Activated CD8-positive, alpha-beta memory T cell treated with anti-CD3 and anti-CD28 coated beads, Interleukin-2, amount 50 U/mL, for 1 hour (primary cell): ENCODE data around the gene MCEE.
A peak's percentile ranks its signal among the peaks of the same experiment; 100 is the strongest.
"Not testable (repeated sequence)": the region's sequence is repeated elsewhere in the genome, so short reads cannot be mapped to it uniquely, and the experiment has no call there.

Experiments
- DNase-seq: peaks from one replicate; pipeline ENCODE4 v3.0.0-alpha.2; 2020; ENCODE audit errors: extremely low read depth

Gene MCEE

DNA sequence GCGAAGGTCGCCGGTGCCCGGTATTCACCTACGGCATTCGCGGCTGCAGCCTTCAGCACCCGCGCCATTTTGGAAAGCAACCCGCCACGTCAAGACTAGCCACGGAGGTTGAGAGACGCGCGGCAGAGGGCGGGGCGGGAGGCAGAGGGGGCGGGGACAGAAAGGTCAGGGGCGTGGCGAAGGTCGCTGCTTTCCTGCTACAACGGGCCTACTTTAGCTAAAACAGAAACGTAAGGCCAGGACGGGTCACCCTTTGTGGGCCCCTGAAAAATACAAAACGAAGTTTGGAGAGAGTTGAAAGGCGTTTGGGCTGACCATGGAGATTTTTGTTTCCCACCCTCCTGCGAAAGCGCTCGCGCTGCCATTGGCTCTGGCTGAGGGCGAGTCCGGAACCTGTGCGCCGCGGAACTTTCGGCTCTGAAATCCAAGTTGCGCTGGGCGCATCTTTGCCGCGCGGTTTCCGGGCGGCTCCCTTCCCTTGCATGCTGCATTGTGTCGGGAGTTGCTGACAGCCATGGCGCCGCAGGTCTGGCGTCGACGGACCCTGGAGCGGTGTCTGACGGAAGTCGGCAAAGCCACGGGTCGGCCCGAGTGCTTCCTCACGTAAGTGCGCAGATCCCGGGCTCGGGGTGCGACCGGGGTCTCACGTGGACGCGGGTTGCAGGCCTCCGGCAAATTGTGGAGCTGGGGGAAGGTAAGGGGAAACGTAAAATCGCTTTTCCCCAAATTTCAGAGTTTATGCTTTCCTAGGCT lies at the start of gene MCEE, which contains the start of gene MPHOSPH10:
Gene MCEE (minus strand): TSS at position 78 of the 753 bp plus-strand sequence. CDS start 10 bp downstream, at position 68.
Gene MPHOSPH10 (plus strand): TSS at position 483 of the 753 bp plus-strand sequence. CDS start 32 bp downstream, at position 515.
- DNase-seq, result peak; percentile 68

DNA sequence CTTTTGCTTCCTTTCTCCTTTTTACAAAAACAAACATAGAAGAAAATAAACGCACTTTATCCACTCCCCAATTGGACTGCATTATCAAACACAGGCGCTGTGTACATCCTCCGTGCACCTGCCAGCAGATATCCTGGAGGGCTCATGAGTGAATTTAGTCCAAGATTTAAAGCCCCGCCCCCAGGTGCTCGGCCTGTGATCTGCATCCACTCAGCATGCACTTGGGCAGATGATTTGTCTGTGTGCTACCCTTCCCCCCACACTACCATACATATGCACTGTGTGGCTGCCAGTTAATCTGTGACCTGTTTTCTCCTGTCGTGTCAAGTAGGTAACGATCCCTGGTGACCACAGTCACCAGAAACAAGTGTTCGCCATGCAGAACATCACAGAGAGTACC lies 48.8 kb upstream of the MCEE start:
- DNase-seq, result not testable (repeated sequence)

DNA sequence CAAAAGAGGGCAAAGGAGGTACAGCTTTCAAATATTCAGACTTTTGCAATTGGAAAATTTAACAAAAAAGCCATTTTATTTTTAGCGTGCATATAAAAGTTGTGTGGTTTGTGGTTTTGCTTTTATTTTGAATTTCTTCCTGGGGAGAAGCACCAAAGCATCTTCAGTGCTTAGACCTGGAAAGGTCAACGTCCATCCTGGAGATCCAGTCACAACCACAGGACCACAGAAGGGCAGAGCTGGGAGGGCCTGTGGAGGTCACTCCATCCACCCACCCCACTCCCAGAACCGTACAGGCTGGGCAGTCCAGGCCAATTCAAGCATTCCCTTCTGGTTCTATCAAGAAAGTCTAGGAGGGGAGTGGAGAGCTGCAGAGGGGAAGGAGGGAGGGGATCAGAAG lies 44.2 kb upstream of the MCEE start:
- DNase-seq, result no peak

DNA sequence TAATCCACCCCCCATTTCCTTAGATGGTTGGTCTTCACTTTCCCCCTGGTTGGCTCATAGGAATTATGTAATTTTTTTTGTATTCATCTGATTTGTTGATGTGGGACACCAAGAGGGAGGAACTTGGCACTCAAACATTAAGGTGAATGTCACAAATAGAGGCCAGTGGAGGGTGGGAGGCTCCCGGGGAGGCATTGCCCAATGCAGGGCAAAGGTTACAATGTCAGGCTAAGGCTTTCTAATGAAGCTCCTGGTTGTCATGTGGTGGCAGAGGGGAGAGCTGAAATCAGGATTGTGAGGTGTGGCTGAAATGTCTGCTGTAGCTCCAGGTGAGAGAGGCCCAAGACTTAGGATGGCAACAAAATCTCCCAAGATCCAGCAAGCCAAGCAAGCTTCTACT lies 43.1 kb upstream of the MCEE start:
- no peak for DNase-seq

DNA sequence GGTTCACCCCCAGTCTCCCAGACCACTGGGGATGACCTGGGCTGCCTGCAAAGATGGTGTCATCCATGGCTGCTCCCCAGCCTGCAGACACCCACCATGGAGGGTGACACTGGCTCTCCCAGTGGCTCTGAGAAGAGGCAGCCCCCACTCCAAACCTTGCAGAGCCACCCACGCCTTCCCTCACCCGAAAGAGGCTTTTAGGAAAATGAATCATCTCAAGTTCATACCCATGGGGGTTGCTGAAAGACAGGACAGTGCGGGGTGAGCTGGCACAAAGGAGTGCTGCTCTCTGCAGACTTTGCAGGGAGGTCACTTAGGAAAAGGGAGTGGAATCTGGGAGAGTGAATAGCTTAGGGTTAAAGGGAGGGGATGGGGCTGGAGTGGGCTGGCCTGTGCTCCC lies 36.8 kb upstream of the MCEE start:
- DNase-seq, result no peak

DNA sequence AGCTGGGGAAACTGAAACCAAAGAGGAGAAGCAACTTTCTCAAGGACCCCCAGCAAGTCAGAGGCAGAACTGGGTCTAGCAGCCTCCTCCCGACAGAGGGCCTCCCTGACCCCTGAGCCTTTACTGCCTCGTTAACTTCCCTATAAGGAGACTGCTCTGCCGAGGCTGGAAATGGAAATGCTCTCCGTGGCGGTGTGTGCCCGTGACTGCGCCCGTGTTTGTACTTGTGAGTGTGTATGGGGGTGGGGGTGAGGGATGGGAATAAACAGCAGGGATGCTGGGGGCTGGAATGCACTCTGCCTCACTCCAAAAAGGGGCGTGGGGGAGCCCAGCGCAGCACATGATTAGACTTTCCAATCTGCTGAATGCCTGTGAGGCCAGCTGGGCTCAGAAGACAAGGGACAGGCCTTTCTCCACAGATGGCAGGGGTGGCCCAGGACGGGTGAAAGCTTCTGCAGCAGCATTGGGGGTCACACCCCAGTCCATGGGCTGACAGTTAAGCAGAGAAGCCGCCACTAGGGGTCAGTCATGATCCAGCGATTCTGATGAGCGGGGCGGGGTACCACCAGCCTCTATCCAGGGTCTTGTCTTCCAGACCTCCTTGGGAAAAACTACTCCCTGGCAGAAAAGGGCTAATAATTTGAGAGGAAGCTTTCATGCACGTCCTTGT lies 27.2 kb upstream of the MCEE start:
- DNase-seq, result peak; percentile 4

DNA sequence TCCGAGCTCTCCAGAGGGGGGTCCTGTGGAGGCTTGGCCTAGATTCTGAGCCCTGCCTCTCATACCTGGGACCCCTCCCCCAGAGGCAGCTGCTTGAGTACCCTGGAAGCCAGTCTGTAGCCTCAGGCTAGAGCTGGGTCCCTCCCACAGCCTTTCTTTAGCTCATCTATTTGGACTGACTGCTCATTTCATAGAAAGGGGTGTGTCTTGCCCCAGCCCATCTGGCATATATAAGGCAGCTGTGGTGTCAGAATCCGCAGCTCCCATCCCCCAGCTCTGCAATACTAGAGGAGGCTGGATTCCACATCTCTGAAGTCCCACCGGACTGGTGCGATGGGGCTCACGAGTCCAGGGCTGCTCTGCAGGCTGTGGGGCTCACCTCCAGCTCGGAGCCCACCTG lies 26.5 kb upstream of the MCEE start:
- DNase-seq, result no peak

DNA sequence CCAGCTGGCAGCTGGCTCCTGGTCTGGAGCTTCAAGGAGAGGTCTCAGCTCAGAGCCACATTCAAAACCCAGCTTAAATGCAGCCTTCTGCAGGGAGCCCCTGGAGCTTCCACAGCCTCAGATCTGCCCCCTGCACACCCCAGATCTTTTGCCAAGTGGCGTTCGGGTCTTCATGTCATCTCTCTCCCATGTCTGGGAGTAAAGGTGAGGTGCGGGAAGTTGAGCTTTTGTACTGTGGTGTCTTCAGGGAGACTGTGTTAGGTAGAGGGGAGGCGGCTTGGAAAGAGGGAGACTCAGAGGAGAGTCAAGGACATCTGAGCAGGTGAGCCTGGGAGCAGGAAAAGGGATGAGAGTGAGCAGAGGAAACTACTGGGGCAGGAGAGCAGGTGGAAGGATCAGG lies 25.8 kb upstream of the MCEE start:
- no peak for DNase-seq

DNA sequence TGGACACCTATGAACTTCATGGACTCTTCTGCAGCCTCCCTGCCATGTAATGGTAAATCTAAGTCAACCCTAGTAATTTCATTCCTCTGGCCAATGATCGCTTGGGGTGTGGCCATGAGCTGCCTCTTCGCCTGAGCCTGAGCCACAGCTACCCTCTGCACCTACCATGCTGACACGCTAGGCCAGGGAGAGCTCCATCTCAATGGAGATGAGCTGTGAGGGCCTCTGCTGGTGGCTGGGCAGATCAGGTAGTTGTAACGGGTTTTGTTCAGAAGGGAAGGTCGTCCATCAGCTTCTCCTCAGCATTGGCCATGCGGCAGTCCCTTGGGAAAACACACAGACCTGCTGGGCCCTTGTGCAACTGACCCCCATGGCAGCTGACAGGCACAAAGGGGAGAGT lies 24.8 kb upstream of the MCEE start:
- DNase-seq, result no peak

DNA sequence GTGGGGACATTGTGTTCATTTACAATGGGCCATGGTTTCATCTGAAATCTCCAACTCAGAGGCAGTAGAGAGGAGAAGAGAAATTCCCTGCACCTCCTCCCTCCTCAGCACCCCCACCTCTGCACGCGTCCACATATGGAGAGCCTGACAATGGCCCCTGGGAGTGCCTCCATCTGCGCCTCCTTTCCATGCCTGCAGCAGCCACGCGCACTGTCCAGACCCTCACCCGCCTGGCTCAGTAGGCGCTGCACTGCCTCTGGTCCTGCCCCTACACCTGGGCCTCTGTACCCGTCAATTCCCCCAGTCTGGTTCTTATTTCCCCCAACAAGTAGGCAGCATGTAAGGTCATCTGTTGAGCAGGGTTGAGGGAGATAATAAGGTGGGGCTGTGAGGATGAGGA lies 24.2 kb upstream of the MCEE start:
- no peak for DNase-seq

DNA sequence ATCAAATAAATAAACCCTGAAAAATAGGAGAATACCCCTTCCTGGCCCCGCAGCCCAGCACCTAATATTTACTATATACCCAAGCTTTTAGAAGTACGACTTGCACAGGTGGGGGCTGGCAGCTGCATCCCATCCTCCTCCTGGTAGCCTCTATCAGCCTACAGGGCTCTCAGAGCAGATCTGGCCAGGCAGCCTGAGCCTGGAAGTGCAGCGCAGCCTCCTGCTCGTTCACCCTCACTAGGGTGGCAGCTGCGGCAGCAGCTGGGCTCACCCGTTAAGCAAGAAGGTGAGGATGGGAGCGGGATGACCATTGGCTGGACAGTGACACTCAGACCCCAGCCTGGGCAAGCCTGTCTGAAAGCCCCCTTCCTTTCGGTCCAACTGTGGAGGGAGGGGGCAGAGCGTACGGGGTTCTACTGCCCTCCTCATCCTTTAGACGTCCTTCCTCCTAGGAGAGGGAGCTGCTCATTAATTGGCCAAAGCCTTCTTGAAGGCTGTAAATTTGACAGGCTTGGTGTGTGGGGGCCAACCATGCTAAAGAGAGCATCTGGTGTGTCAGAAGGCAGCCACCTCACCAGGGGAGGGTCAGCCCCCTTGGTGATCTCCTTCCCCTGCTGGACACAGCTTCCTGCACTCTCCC lies 23.7 kb upstream of the MCEE start:
- DNase-seq, result no peak

DNA sequence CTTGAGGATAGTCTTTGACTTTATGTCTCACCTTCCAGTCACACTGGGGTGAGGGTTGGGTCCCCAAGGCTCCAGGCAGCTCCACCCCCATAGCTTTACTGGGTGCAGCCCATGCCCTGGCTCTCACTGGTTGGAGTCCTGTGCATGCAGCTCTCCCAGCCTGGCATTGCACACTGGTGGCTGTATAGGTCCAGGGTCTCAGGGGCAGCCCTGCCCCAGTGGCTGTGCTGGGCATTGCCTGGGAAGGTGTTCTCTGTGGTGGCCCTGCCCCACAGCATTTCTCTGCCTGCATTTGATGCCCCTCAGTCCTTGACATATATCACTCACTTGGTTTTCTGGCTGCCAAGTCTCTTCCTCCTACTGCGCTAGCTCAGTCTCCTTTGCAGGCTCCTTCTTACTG lies 21.6 kb upstream of the MCEE start:
- DNase-seq, result no peak

DNA sequence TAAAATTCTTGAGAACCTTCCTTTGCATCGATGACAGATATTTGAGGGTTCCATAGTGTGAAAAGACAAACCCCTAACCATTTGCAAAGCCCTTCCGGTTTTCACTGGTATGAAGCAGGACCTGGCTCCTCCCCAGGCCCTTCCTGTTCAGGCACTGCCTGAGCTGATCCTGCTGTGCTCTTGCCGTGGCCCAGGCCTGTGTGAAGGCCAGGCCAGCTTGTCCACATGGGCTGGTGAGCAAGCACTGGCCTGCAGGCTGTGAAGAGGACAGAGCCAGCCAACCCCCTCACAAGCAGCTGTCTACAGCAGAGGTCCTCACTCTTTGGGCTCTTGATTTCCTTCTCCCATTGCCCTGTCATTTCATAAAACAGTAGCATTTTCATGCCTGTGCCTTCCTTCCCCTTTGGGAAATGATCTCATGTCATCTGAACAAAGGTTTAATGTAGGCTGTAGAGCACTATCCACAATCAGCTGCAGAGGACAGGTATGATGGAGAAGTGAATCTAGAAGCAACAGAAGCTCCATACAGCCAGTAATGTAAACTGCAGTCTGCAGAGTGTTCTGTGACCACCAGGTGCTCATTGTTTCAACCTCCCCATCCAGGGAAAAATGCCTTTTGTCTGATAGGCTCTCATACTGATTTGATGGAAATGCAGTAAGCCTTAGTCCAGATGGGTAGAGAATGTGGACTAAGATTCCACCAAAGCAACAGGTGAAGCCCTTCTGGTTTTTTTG lies 20.2 kb upstream of the MCEE start:
- DNase-seq, result no peak

DNA sequence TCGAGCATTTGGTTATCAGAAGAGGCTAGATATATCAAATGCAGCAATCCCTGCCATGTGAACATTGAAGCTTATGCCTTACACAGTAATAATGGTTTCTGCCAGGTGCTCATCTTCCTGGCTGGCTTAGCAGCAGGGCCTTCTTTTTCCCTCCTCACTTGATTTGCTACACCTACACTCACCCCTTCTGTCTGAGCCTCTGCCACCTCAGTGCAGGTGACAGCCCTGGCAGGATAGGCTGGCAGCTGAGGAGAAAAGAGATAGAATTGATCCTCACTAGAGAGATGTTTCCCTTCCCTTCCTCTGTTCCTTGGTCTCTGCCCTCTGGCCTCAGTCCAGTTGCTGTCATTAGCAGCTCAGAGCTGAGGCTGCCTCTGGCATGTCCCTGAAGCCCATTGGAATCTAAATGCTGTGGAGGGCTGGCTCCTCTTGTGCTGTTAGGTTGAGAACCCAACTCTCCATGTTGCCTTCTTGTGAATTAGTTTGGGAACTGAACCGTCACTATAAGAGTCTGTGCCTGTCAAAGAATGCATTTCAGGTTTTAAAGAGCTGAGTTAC lies 18.6 kb upstream of the MCEE start:
- no peak for DNase-seq

DNA sequence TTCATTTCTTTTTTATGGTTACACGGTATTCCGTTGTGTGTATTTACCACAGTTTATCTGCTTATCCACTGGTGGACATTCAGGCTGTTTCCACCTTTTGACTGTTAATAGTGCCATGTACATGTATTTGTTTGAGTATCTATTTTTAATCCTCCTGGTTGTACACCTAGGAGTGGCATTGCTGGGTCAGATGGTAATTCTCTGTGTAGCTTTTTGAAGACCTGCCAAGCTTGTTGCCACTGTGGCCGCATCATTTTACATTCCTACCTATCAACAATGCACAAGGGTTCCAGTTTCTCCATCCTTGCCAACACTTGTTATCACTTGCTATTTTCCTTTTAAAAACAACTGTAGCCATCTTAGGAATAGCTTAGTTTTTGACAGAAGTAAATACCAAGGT lies 13.8 kb upstream of the MCEE start:
- DNase-seq, result no peak

DNA sequence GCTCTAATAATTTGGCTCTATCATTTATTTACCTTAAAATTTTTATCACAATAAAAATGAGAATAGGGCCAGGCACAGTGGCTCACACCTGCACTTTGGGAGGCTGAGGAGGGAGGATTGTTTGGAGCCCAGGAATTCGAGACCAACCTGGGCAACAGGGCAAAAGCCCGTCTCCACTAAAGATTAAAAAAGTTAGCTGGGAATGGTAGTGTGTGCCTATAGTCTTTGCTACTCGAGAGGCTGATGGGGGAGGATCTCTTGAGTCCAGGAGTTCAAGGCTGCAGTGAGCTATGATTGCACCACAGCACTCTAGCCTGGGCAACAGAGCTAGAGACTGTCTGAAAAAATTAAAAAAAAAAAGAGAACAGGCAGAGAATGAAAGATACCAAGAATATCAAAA lies 6.1 kb upstream of the MCEE start:
- no peak for DNase-seq

DNA sequence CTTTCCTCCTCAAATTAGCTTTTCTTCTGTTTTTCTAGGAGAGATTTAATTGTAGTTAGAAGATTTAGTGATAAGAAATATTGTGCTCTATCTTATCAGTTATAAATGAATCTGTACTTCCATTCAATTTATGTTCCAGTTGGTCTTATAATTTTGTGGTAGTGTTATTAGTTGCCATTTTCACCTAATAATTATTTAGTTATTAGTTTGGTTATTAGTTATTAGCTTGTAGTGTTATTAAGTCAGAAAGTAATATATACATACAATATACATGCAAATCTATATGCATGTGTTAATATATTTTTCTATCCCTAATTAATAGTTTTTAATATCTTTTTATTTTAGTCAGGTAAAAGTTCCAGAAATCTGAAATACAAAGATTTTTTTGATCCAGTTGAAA lies 3.6 kb upstream of the MCEE start:
- no peak for DNase-seq

DNA sequence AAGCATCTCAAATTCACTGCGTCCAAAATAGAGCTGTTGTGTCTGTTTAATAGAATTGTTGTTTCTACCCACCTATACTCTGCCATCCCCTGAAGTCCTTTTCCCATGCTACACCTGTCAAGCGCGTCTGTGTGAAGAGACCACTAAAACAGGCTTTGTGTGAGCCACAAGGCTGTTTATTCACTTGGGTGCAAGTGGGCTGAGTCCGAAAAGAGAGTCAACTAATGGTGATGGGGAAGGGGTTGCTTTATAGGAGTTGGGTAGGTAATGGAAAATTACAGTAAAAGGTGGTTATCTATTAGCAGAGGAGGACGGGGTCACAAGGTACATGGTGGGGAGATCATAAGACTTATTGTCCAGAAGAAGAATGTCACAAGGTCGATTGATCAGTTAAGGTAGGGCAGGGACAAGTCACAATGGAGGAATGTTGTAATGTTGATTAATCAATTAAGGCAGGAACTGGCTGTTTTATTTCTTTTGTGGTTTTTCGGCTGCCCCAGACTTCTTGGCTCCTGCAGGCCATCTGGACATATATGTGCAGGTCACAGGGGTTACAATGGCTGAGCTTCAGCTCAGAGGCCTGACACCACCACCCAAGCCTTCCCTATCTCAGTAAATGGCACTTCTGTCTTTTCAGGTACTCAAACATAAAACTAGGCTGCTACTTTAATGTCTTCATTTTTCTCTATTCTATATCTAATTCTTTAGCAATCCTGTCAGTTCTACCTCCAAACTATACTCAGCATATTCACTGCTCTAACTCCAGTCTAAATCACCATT lies 1.5 kb upstream of the MCEE start:
- not testable (repeated sequence) for DNase-seq

DNA sequence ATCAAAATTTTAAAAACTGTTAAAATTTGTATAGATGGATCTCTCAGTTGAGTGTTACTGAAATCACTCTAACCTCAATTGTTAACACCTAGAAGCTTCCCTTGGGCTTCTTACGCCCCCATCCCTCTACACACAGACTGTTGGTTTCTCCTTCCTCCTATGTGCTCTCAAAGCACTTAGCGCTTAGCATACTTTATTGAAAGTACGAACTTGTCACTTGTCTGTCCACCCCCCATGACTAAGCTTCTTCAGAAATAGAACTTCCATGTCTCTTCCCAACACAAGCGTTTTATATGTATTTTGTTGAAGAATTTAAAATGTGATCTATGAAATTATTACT lies 846 bp upstream of the MCEE start:
- no peak for DNase-seq

DNA sequence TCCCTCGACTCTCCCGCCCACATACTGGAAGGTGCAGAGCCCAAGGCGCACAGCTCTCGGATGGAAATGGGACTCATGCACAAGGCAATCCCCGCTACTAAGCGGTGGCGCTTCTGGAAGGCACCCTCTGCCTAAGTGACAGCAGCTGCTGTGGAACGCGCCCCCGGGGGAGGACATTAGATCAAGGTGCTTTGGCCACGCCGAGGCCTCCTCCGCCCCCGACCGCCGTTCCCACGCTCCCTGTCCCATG lies 202 bp downstream of the MCEE start:
- no peak for DNase-seq

DNA sequence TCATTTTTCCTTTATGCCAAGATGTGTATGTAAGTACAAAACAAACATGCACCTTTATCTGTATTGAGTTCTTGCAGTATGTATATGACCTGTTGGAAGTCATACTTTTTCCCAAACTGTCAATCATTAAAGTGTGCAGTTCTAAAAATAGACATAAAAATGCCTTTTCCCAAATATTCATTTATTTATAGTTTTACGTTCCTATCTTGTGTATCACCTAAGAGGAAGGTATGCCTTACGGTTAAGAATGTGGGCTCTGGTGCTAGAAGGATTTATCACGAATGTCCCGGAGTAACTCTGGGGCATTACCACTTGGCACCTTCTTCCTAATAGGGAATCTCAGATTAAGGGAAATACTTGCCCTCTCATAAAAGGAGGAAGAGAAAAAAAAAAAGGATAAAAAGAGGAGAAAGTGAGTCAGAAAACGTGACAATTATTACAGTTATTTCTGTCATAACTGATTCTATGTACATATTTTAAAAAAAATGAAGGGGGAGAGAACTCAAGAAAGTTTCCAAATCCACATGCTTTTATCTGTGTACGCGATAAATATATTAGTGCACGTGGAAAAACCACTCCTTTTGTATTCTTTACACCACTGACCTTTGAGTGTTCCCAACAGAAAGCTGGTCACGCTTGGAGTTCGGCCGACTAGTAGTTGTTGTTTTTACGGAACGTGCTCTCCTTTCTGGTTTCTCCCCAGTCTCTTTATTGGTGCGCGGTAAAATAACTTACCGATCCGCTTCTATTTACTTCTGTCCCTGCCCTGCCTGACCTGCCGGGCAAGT lies 721 bp downstream of the MCEE start:
- DNase-seq, result no peak
